MM.1S (cell line): ENCODE measurements around the gene TAS2R40.

Source experiments
- CTCF ChIP-seq: fragments of 300-600 bp; sonication (generic); IDR thresholded peaks from 2 replicates; pipeline ENCODE4 v1.5.1; 2016; ENCODE audit warnings: antibody characterized with exemption, low read length, mixed read lengths
- EZH2 ChIP-seq: fragments of 300-600 bp; sonication (generic); optimal IDR thresholded peaks from 2 replicates; pipeline ENCODE3; 2017; ENCODE audit warnings: low read depth, mild to moderate bottlenecking, antibody characterized with exemption, low read length, mixed read lengths
- EZH2phosphoT487 ChIP-seq: fragments of 300-600 bp; sonication (generic); IDR thresholded peaks from 2 replicates; pipeline ENCODE4 v1.6.1; 2018; ENCODE audit warnings: antibody characterized with exemption, low read length

DNA sequence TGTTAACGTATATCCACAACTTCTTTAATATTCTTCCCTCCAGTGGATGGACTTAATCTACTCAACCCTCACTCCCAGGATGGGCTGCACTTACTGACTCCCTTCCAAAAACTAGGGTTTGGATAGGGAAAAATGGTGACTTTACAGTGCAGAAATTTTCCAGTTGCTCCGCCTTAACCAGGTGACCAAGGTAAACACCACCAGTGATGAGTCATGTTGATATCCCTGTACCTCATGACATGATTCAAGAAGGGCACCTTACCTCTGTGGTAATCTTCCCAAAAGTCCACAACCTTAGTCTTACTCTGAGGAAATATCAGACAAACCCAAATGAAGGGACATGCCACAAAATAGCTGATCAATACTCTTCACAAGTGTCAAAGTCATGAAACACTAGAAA, 37.9 kb downstream of the TAS2R40 start:
- TF ChIP-seq CTCF (no peak), EZH2 (no peak), EZH2phosphoT487 (no peak)
